GM21576 (cell line): ENCODE data around the gene CADPS.

Experiments used
- ATAC-seq: cut with Tn5 transposase; IDR thresholded peaks from one replicate; pipeline ENCODE4 v1.9.1; 2021; ENCODE audit warnings: mild to moderate bottlenecking, moderate library complexity; ENCODE audit not compliant: unreplicated experiment

The CADPS gene

GRCh38 chr3:62454916-62455315, 420.3 kb downstream of the CADPS start:
- no peak for ATAC-seq

DNA sequence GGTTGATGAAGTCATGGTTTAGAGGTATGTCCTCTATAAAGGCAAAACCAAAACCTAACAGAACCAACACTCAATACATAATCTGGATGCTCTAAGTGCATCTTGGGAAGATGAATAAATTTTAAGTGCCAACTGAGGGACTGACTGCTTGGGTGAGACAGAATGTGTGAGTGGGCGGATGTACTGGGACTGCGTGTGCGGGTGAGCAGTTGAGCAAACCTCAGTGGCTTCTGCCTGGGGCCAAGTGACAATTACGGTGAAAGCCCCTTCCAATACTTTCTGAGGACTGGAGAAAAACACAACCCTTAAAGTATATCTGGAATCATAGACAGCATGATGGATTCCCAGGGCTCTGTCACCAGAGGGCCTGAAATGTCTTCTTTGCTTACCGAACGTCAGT, 421.8 kb downstream of the CADPS start:
- no peak for ATAC-seq

- ATAC-seq, result no peak
Observed at GRCh38 chr3:62451211-62451887, 423.9 kb downstream of the CADPS start.

GRCh38 chr3:62446337-62446940, 428.8 kb downstream of the CADPS start:
- peak; percentile 82 for ATAC-seq

DNA sequence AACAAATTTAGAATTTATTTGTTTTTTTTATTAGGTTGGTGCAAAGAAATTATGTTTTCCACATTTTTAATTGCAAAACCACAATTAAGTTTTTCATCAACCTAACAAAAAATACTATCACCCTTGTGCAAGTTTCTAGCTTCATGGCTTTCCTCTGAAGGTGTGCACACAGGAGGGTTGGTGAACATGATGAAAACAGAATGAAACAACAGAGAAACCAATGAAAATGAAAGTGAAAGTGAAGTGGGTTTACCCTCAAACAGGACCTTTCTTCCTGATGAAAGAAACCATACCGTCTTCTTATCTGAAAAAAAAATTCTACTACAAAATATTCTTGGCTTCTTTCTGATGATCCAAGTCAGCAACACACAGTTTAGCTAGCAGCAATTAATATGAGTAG, 429.9 kb downstream of the CADPS start:
- no peak for ATAC-seq

DNA sequence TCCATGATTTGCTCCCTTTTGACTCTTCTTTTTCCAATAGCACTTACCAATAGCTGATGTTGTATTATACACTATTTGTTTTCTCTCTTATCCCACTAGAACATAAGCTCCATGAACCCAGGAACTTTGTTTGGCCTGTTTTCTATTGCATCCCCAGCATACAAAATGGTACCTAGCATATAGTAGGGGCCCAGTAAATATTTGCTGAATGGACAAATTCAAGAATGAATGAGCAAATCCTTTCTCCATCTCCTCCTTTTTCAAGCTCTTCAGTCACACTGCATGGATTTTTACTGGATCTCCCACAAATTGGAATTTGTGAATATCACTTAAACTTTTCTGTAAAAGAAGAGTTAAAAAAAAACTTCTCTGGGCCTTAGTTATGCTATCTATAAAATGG, 435.2 kb downstream of the CADPS start:
- ATAC-seq, result no peak

DNA sequence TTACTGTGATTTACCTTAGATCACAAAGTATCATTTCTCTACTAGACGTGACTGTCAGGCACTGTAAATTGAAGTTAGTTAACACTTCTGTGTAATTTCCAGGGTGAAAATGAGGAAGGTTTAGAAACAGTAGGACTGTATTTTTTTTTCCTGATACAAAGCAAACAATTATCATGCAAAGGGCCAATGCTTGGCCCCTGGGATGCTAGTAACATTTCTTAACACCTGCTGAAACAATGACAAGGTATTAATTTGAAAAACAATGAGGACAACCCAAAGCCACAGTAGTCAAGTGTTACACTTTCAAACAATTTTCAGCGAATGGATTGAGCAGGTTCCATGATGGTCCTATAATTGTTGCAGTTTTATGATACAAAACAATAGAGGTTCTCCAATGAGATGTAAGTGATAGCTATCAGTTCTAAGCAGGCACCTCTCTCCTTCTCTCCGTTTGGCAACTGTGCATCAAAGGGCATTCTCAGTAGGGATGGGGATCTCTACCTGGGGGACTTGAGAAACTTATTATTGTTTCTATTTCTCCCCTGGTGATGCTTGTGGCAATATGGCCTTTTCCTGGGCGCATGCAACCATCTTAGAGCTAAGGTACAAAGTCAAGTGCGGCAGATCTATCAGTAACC, 435.9 kb downstream of the CADPS start:
- no peak for ATAC-seq

- ATAC-seq, result no peak
Observed at GRCh38 chr3:62436785-62437184, 438.4 kb downstream of the CADPS start.

DNA sequence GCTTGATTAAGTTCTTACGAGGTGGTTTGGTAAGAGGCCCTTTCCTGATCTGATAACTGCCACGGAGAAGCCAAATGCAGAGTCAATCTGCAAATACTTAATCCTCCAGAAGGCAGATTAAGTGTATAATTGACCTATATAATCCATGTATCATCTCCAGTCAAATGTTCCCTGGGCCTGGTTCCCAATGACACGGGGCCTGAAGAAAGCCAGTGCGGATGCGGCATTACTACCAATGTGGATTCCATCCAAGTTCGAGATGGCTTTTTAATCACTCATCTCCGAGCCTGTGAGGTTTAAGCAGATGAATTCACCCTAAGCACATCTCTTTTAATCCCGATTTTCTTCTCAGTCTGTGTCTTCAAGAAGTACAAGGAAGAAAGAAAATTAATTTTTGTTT, 441.8 kb downstream of the CADPS start:
- ATAC-seq, result no peak

- no peak for ATAC-seq
Observed at GRCh38 chr3:62421207-62421606, 454.0 kb downstream of the CADPS start.

DNA sequence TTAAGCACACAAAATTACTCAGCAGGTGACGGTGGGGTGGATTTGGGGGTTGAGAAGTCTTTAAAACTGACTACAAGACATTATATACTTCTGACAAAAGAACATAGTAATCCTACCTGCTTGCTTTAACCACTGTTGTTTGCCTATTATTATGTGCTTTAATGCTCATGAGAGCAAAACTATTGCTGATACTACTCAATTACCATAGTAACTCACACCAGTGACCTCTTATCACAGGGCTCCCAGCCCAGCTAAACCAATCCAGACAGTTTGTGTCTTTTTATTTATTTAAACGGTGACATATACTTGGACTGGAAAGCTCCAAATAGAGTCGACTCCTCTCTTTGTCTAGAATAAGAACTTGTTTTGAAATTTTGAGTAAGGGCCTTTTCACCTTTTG, 459.1 kb downstream of the CADPS start:
- no peak for ATAC-seq

- no peak for ATAC-seq
Observed at GRCh38 chr3:62415312-62415801, 459.9 kb downstream of the CADPS start.

GRCh38 chr3:62414786-62415185, 460.4 kb downstream of the CADPS start:
- no peak for ATAC-seq

DNA sequence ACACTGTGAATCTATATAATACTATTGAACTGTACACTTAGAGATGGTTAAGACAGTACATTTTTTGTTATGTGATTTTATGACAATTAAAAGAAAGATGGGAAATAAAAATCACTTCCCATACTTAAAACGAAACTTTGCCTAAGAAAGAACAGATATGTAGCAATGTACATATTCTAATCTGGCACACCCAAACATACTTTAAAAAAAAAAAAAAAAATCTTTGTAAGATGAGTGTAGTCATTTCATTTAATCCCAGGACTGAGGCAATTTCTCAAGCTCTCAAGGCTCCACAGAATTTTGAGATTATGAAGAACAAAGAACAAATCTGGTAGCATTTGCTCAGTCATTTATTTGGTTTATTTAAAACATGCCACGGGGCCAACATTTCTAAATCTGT, 461.5 kb downstream of the CADPS start:
- no peak for ATAC-seq

GRCh38 chr3:62406945-62407344, 468.3 kb downstream of the CADPS start:
- no peak for ATAC-seq

GRCh38 chr3:62405566-62405965, 469.6 kb downstream of the CADPS start:
- no peak for ATAC-seq

DNA sequence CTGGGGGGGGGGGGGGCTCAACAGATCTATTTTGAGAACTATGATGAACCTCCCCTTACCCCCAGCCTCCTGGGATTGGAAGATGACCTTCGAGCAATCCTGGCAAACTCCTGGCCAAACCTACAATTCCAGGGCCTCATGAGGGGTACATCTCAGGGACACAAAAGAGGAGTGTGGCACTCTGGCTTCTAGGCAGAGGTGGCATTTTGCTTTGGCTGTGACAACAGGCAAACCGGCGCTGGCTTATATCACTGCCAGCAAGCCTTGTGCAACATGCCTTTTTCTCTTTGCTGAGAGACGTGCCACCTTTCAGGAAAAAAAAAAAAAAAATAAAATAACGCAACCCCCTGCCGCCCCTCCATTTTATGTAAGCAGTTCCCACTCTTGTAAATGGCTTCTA, 470.1 kb downstream of the CADPS start:
- ATAC-seq, result no peak

- no peak for ATAC-seq
Observed at GRCh38 chr3:62404321-62404720, 470.9 kb downstream of the CADPS start.

DNA sequence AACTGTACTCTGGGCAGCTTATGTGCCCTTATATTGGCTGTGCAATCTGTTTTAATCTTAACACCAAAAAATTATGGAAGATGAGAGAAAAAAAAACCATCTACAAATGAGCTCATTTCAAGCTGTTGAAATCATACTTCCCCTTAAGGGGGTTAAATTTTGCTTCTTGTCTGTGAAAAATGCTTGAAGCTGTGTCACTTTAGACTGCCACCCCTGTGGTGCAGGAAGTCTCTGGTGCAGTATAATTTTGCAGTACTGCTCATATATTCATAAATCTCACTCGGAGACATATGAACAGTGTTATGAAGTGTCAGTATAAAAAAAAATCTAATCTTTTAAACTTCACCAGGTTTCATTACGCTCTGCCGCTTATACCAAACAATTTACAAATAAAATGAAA, 471.5 kb downstream of the CADPS start:
- no peak for ATAC-seq

DNA sequence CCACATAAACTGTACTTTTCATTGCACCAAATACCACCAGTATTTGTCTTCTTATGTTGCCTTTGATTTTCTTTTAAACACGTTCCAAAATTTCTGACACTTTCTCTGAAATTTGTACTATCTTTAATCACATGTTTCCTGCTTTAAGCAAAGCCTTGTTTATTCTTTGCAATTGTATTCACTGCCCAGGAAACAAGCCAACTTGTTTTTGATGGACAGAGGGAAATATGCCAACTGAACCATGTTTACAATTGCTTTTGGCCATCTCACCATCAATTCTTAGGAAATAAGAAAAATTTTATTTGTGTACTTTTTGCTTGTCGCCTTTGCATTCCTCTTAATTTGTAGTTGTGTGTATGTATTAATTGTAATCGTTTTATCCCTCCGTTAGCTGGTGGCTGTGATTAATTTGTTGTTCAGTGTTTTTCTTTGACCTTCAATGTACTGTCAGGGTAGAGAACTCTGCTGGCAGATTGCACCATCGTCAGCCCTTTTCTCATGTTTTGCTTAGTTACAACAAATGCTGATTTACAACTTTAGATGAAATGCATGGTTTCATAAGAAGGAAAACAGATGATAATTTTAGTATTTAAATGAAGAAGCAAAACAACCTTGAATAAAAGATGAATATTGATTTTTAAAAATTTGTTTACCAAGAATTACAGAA, 482.5 kb downstream of the CADPS start:
- ATAC-seq, result no peak

DNA sequence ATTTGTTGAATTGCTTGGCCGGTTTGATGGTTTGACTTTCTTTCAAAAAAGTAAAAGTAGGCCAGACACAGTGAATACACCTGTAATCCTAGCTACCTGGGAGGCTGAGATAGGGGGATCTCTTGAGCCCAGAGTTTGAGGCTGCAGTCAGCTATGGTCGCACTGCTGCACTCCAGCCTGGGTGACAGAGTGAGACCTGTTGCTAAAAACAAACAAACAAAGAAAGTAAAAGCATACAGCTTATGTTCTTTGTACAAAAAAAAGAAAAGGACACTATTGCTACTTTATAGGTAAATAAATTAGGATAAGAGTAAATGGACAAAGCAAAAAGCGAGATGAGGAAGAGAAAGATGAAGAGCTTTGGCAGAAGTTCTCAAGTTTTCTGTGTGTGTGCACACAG, 488.0 kb downstream of the CADPS start:
- ATAC-seq, result no peak

- ATAC-seq, result no peak
Observed at GRCh38 chr3:62379321-62379798, 495.9 kb downstream of the CADPS start.
